GM12874 (cell line): ENCODE measurements around the gene EEF2KMT.
A peak's percentile ranks its signal among the peaks of the same experiment; 100 is the strongest.

Experiments used
- TF ChIP-seq, protein P1 (sequence below): IDR thresholded peaks from 2 replicates; pipeline ENCODE4 v1.5.1; 2011; ENCODE audit warnings: low read depth, mild to moderate bottlenecking, control low read depth, low read length, moderate library complexity; ENCODE audit not compliant: insufficient read depth

EEF2KMT gene

DNA sequence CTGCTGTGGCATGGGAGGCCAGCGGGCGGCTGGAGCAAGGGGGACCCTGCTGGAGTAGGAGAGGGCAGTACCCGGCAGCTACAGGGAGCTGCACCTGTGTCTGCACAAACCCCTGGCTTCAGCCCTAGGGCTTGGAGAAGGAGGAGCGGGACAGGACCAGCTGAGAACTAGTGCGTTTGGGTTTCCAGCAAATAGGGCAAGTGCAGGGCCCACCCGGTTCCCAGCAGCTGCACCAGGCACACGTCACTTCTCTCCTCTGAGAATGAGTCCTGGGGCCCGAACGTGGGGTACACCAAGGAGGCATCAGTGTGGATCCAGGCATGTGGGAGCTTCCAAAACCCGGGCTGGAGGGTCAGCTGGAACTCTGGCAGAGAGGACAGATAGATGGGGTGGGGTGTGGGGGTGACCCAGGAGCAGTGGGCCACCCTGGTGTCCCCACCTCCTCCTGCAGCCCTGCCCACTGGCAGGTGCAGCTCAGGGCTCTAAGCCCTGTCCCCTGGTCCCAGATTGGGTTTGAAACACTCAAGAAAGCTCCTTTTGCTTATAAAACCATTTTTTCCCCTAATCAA is 37.4 kb downstream of the EEF2KMT start:
- TF ChIP-seq, protein P1, sequence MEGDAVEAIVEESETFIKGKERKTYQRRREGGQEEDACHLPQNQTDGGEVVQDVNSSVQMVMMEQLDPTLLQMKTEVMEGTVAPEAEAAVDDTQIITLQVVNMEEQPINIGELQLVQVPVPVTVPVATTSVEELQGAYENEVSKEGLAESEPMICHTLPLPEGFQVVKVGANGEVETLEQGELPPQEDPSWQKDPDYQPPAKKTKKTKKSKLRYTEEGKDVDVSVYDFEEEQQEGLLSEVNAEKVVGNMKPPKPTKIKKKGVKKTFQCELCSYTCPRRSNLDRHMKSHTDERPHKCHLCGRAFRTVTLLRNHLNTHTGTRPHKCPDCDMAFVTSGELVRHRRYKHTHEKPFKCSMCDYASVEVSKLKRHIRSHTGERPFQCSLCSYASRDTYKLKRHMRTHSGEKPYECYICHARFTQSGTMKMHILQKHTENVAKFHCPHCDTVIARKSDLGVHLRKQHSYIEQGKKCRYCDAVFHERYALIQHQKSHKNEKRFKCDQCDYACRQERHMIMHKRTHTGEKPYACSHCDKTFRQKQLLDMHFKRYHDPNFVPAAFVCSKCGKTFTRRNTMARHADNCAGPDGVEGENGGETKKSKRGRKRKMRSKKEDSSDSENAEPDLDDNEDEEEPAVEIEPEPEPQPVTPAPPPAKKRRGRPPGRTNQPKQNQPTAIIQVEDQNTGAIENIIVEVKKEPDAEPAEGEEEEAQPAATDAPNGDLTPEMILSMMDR = no peak

DNA sequence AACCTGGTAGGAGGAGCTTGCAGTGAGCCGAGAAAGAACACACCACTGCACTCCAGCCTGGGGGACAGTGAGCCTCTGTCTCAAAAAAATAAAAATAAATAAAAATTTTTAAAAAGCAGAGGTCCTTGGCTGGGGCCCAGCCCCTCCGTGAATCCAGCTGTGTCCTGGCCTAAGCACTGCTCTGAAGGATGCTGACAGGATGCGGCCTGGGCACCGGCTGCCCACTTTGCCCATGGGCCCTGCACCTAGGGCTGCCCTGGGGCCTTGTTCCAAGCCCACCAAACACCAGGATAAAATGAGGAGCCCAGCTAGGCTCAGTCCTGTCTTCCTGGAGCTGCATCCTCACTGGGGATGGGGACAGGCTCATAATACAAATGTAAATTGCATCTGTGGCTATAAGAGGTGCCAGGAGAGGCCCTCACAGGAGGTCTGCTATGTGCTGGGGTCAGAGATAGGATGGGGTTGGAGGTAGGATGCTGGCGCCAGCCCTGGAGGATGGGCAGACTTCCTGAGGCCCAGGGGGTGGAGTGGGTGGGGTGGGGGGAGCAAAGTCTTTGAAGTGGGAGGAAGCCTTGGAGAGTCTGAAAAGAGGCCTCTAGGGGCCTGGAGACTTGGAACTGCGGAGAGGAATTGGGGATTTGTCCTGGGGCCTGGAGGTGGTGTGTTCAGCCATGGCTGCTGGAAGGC is 38.1 kb downstream of the EEF2KMT start:
- TF ChIP-seq, protein P1 = no peak

DNA sequence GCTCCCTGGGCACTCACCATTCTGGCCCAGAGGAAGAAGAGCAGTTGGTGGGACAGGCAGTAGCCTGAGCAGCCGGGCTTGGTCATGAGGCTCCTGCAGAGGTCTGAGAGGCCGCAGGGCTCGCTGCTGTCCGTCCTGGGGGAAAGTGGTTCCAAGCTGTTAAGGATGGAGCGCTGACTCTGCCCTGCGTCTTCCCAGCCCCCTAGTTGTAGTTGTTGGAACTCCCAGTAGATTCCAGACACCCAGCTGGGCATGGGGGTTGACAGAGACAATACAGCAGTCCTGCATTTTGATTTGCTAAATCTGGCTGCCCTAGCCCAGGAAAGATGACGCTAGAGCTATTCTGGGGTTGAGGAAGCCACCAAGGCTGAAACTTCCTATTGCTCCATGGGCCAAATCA is 39.1 kb downstream of the EEF2KMT start:
- TF ChIP-seq, protein P1 = no peak

DNA sequence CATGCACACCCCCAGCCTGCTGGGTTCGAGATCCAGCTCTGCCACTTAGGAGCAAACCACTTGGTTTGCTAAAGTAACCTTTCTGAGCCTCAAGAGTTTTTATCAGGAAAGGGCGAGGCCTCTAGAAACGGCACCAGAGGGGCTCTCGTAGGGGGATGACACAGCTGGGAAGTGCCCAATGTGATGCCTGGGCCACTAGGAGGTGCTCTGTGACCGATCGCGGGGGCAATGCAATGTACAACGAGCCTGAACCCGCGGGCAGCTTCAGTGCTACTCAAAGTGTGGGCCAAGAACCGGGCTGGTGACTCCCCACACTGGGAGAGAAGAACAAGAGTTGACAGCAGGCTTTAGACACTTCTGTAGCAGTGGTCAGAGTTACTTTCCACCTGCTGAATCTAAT is 41.2 kb downstream of the EEF2KMT start:
- TF ChIP-seq, protein P1 = peak; percentile 80

DNA sequence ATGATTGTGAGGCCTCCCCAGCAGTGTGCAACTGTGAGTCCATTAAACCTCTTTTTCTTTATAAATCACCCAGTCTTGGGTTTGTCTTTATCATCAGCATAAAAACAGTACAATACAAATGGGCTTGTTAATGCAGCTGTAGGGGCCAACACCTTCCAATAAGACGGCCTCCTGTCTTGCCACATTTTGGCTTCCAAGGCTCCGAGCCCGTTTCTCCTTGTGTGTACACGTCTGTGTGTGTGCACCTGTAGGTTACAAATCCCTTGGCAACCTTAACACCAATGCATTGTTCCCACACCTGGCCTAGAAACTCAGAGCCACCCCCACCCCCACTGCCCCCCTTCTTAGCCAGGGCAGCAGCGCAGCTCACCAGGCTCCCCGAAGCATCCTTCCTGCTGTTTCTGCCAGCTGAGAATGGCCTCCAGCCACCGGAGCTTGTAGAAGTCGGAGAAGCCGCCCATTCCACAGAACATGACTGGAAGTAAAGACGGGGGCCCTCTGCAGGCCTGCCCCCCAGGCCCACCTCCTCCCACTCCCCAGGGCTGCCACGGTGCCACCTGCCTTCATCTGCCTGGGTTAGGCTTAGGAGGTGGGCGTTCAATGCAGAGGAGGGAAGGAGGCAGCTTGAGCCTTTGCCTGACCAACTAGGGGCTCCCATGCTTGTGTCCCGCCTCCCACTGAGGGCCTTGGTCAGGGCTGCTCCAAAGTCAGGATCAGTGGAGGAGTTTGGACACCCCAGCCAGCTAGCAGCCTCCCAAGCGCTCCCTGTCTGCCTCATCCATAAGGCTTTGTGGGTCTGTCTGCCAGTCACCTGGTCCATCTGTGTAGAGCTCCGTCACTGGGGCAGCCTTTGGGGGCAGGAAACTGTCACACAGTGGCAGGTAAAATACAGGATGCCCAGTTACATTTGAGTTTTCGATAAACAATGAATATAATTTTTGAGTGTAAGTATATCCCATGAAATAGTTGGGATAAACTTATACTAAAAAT is 42.4 kb downstream of the EEF2KMT start:
- TF ChIP-seq, protein P1 = no peak

DNA sequence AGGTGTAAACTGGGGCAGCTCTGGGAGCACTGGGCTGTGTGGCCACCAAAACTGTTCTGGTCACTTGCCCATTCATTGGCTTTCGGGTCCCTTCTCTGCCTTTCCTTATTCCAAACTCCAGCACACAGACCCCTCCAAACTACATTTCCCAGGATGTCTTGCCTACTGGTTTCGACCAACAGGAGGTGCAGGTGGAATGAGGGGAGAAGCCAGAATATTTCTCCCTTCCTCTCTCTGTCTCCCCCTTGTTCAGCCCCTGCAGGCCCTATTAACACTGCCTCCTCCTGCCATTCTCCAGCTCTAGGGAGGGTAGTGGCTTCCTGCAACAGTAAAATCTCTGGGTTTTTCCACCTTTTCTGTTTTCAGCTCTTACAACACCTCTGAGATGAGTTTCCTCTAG is 50.7 kb downstream of the EEF2KMT start:
- TF ChIP-seq, protein P1 = no peak

DNA sequence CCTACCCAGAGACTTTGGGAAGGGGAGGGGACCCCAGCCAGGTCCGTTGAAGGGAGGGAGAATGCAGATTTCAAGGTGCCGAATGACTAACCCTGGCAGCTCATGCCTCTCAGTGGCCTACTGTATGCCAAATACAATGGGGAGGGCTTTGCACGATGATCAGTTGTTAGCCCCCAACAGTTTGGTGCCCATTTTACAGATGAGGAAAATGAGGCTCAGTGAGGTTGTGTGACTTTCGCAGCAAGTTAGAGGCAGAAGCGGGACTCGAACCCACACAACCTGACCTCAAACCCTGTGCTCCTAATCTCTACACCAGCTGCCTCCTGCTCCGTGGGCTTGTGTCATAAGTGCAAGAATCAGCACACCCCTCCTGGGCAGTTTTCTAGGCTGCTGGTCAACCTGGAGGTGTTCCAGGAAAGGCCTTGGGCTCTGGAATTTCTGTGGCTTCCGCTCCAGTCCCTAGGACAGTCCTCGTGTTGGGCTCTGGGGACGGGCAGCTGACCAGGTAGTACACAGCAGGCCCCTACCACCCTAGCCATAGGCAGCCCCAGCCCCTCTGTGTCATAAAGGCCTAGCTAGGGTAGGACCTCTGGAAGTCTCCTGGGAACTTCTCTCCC is 52.0 kb downstream of the EEF2KMT start:
- TF ChIP-seq, protein P1 = no peak
